Neuronal stem cell (in vitro differentiated cells): Measurements from ENCODE around the gene ARHGAP1.
"Not testable (repeated sequence)": the region's sequence is repeated elsewhere in the genome, so short reads cannot be mapped to it uniquely, and the experiment has no call there.

Experiments
- DNase-seq: peaks from one replicate; pipeline ENCODE4 v3.0.0-alpha.2; 2013; ENCODE audit warnings: low spot score
- H2AFZ ChIP-seq: one replicate; pipeline ENCODE4 v1.6.1; 2013; ENCODE audit warnings: mild to moderate bottlenecking, low read length, inconsistent platforms
- H2AK5ac ChIP-seq: 2 replicates; pipeline ENCODE4 v1.6.1; 2013; ENCODE audit warnings: low read depth, mild to moderate bottlenecking, inconsistent platforms, low read length, moderate library complexity, mixed read lengths
- H2BK120ac ChIP-seq: 2 replicates; pipeline ENCODE4 v1.6.1; 2013; ENCODE audit warnings: low read depth, mild to moderate bottlenecking, inconsistent platforms, low read length, moderate library complexity, mixed read lengths
- H2BK12ac ChIP-seq: one replicate; pipeline ENCODE4 v1.6.1; 2013; ENCODE audit warnings: low read length, inconsistent platforms
- H2BK15ac ChIP-seq: 2 replicates; pipeline ENCODE4 v1.6.1; 2013; ENCODE audit warnings: mild to moderate bottlenecking, low read length, inconsistent platforms, mixed read lengths
- H2BK5ac ChIP-seq: one replicate; pipeline ENCODE4 v1.6.1; 2013; ENCODE audit warnings: inconsistent platforms, mild to moderate bottlenecking, low read length, moderate library complexity
- H3K14ac ChIP-seq: one replicate; pipeline ENCODE4 v1.6.1; 2013; ENCODE audit warnings: low read length, inconsistent platforms
- H3K18ac ChIP-seq: 2 replicates; pipeline ENCODE4 v1.6.1; 2013; ENCODE audit warnings: low read length, inconsistent platforms
- H3K23ac ChIP-seq: 2 replicates; pipeline ENCODE4 v1.6.1; 2013; ENCODE audit warnings: low read depth, mild to moderate bottlenecking, mixed read lengths, low read length, inconsistent platforms; ENCODE audit not compliant: poor library complexity
- H3K27ac ChIP-seq: replicated peaks from 3 replicates; pipeline ENCODE4 v1.5.1; 2013; ENCODE audit warnings: low read length, inconsistent platforms
- H3K27me3 ChIP-seq, 3 experiments: 2 replicates each; pipeline ENCODE4 v1.6.1; 2013; ENCODE audit warnings: low read length in 3 of 3, mild to moderate bottlenecking in 2 of 3, inconsistent platforms in 1 of 3, low read depth in 1 of 3, mixed read lengths in 1 of 3, moderate library complexity in 1 of 3; ENCODE audit not compliant: control insufficient read depth in 3 of 3, insufficient read depth in 3 of 3
- H3K36me3 ChIP-seq, 2 donors: replicated peaks in 1 of 2; 2 replicates each; pipeline ENCODE4 v1.6.1; 2013; ENCODE audit warnings: low read length in 2 of 2; ENCODE audit not compliant: control insufficient read depth in 2 of 2, insufficient read depth in 2 of 2
- H3K4ac ChIP-seq: 2 replicates; pipeline ENCODE4 v1.6.1; 2013; ENCODE audit warnings: inconsistent platforms, mild to moderate bottlenecking, low read length, moderate library complexity
- H3K4me1 ChIP-seq, 2 donors: 1 replicate in 1 of 2; 2 replicates in 1 of 2; pipeline ENCODE4 v1.6.1; 2013; ENCODE audit warnings: low read length in 2 of 2, low read depth in 1 of 2; ENCODE audit not compliant: control insufficient read depth in 2 of 2, insufficient read depth in 1 of 2
- H3K4me2 ChIP-seq: one replicate; pipeline ENCODE4 v1.6.1; 2013; ENCODE audit warnings: mild to moderate bottlenecking, low read length, inconsistent platforms; ENCODE audit not compliant: insufficient read depth, poor library complexity, severe bottlenecking
- H3K4me3 ChIP-seq, 2 donors: 2 replicates each; pipeline ENCODE4 v1.5.1; 2013; ENCODE audit warnings: low read length in 2 of 2, mild to moderate bottlenecking in 2 of 2, inconsistent platforms in 1 of 2, moderate library complexity in 1 of 2
- H3K79me1 ChIP-seq: one replicate; pipeline ENCODE4 v1.6.1; 2013; ENCODE audit warnings: low read depth, mild to moderate bottlenecking, inconsistent platforms, low read length, moderate library complexity
- H3K9ac ChIP-seq: one replicate; pipeline ENCODE4 v1.6.1; 2013; ENCODE audit warnings: mild to moderate bottlenecking, low read depth, low read length, inconsistent platforms; ENCODE audit not compliant: poor library complexity
- H3K9me3 ChIP-seq, 2 donors: replicated peaks in 1 of 2; 2 replicates each; pipeline versions ENCODE3 to v1.6.1; 2013; ENCODE audit warnings: low read length in 2 of 2, mild to moderate bottlenecking in 2 of 2, inconsistent platforms in 1 of 2, low read depth in 1 of 2, mixed read lengths in 1 of 2, moderate library complexity in 1 of 2; ENCODE audit not compliant: control insufficient read depth in 2 of 2, insufficient read depth in 1 of 2
- H4K8ac ChIP-seq: one replicate; pipeline ENCODE4 v1.6.1; 2013; ENCODE audit warnings: low read depth, mild to moderate bottlenecking, inconsistent platforms, low read length, moderate library complexity
- H4K91ac ChIP-seq: one replicate; pipeline ENCODE4 v1.6.1; 2013; ENCODE audit warnings: low read length, low read depth, mild to moderate bottlenecking, inconsistent platforms; ENCODE audit not compliant: poor library complexity
- WGBS, 2 donors: extraction: QIAGEN DNeasy Blood & Tissue Kit; methylation state at CpG; one replicate each; pipeline ENCODE4 v1.1.7; 2013; ENCODE audit warnings: missing lambda C conversion rate in 2 of 2, mixed read lengths in 1 of 2; ENCODE audit not compliant: insufficient read length in 2 of 2, insufficient replicate concordance in 1 of 2; ENCODE audit errors: extremely low coverage in 2 of 2; 5-methylcytosine and 5-hydroxymethylcytosine counted together

ARHGAP1 gene

DNA sequence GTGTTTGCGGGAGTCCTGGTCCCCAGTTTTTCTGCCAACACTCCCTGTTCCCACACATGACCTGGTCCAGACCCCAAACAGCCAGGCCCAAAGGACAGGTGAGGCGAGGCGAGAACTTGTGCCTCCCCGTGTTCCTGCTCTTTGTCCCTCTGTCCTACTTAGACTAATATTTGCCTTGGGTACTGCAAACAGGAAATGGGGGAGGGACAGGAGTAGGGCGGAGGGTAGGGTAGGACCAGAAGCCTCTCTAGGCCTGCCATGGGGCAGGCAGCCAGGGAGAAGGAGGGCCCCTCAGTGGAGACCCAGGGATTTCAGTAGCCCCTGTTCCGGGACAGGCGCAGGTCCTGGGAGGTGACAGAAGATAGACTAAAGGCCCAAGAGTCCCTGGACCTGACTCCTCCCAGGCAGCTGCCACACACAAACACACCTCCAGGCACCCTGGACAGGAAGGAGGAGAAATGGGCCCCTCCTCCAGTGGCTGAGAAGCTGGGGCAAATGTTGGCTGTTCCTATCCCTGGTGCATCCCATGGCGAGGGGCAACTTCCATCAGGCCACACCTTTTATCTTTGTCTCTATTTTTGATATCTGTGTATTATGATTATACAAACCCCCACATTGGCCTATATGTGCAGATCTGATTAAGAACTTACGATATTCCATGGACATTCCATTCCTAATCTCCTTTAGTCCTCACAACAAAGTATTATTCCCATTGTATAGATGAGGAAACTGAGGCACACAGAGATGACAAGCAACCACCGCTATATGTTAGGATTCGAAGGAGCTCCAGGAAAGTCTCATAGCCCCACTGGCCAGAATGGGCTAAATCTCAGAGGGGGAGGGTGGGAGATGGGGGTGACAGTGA is 18.0 kb upstream of the ARHGAP1 start:
- WGBS, 2 donors = no CpG with 5 or more reads among the region's 11 CpGs
- DNase-seq = no peak
- peaks cover 0 to 12% of the 10 kb centered on the region in 2 donors for H3K4me1 ChIP-seq

DNA sequence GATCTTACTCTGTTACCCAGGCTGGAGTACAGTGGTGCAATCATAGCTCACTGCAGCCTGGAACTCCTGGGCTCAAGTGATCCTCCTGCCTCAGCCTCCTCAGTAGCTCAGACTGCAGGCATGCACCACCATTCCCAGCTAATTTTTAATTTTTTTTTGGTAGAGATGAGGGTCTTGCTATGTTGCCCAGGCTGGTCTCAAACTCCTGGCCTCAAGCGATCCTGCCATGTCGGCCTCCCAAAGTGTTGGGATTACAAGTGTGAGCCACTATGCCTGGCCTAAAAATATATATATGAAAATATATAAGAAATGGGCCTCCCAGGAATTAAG is 17.4 kb upstream of the ARHGAP1 start:
- not testable (repeated sequence) for H4K8ac ChIP-seq, H2AK5ac ChIP-seq, H3K4me2 ChIP-seq, H2AFZ ChIP-seq, H3K23ac ChIP-seq, H3K9ac ChIP-seq, H2BK12ac ChIP-seq, H3K9me3 ChIP-seq, H4K91ac ChIP-seq, H3K4me3 ChIP-seq, H3K36me3 ChIP-seq, DNase-seq, H3K27ac ChIP-seq, H3K79me1 ChIP-seq, H3K27me3 ChIP-seq, H3K14ac ChIP-seq, H2BK15ac ChIP-seq, H2BK5ac ChIP-seq, H2BK120ac ChIP-seq, H3K18ac ChIP-seq, H3K4ac ChIP-seq
- H3K4me1 ChIP-seq = peaks cover 0 to 12% of the 10 kb centered on the region in 2 donors
- no CpG with 5 or more reads among the region's 2 CpGs for WGBS, 2 donors

More for the DNA sequence above, 18.0 kb upstream of the ARHGAP1 start:
- Histone ChIP-seq H3K36me3 (no peaks in the 10 kb centered on the region), H3K27me3 (no peaks in the 10 kb centered on the region), H2AFZ (peak overlapping the region; percentile 89), H3K23ac (peak overlapping the region; percentile 20), H3K4me3 (no peak overlapping the region), H2BK5ac (no peak overlapping the region), H2AK5ac (no peak overlapping the region), H4K91ac (no peak overlapping the region), H3K9ac (no peak overlapping the region), H3K14ac (no peak overlapping the region), H2BK12ac (peak overlapping the region; percentile 69), H4K8ac (no peak overlapping the region), H3K18ac (no peak overlapping the region), H3K27ac (no peak overlapping the region), H2BK120ac (no peak overlapping the region), H3K9me3 (peaks cover 0 to 4% of the 10 kb centered on the region in 2 donors), H2BK15ac (no peak overlapping the region), H3K4ac (no peak overlapping the region), H3K79me1 (no peaks in the 10 kb centered on the region), H3K4me2 (no peak overlapping the region)

DNA sequence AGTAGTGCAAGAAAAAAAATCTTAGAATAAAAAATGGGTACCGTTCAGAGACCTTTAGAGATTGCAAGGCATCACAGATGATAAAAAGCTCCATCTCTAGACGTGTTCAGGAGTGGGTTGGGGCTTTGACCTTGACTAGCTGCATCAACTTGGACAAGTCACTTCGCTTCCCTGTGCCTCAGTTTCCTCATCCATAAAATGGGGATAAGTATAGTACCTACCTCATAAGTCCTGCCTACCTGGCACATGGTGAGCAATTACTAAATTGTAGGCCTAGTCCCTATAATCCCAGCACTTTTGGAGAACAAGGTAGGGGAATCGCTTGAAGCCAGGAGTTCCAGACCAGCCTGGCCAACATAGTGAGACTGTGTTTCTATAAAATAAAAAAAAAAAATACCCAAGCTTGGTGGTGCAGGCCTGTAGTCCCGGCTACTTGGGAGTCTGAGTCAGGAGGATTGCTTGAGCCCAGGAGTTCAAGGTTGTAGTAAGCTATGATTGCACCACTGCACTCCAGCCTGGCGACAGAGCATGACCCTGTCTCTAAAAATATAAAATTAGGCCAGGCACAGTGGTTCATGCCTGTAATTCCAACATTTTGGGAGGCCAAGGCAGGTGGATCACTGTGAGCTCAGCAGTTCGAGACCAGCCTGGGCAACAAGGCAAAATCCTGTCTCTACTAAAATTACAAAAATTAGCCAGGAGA is 12.6 kb upstream of the ARHGAP1 start:
- Histone ChIP-seq H3K4me2 (no peak overlapping the region), H3K4me3 (no peak overlapping the region), H3K14ac (no peak overlapping the region), H2BK120ac (no peak overlapping the region), H3K27me3 (no peaks in the 10 kb centered on the region), H3K23ac (no peak overlapping the region), H3K79me1 (no peaks in the 10 kb centered on the region), H2BK12ac (no peak overlapping the region), H2BK5ac (no peak overlapping the region), H3K27ac (no peak overlapping the region), H2AK5ac (no peak overlapping the region), H3K9me3 (peaks cover 0 to 2% of the 10 kb centered on the region in 2 donors), H3K4ac (no peak overlapping the region), H3K9ac (no peak overlapping the region), H3K4me1 (peaks cover 0 to under 1% of the 10 kb centered on the region in 2 donors), H4K8ac (no peak overlapping the region), H2AFZ (no peak overlapping the region), H3K18ac (no peak overlapping the region), H4K91ac (no peak overlapping the region), H2BK15ac (no peak overlapping the region), H3K36me3 (no peaks in the 10 kb centered on the region)
- no CpG with 5 or more reads among the region's 7 CpGs for WGBS, 2 donors
- DNase-seq = no peak

DNA sequence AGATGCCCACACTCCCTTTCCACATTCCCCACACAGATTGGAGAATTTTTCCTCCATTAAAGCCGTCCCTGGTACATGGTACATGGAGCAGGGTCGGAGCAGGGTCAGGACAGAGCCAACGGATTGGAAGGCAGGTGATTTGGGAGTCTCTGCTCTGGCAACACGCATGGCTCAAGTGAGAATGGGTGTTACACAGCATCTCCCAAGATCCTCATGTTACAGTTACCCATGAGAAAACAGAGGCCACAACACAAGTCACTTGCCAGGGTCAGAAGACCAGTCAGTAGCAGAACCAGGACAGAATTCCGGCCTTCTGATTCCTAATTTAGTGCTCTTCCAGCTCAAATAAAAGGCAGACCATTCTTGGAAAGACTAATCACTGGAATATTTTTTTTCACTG is 10.9 kb upstream of the ARHGAP1 start:
- no peak overlapping the region for H3K27ac ChIP-seq
- peak overlapping the region; percentile 41 for H2AFZ ChIP-seq
- H3K4me2 ChIP-seq = no peak overlapping the region
- H3K4me3 ChIP-seq = no peak overlapping the region
- no peak overlapping the region for H2BK5ac ChIP-seq
- no CpG with 5 or more reads among the region's 5 CpGs for WGBS, 2 donors
- no peak overlapping the region for H2BK12ac ChIP-seq
- H2BK15ac ChIP-seq = no peak overlapping the region
- no peak overlapping the region for H2AK5ac ChIP-seq
- H4K91ac ChIP-seq = no peak overlapping the region
- H3K4me1 ChIP-seq = no peaks in the 10 kb centered on the region
- H3K4ac ChIP-seq = no peak overlapping the region
- H3K27me3 ChIP-seq = no peaks in the 10 kb centered on the region
- H2BK120ac ChIP-seq = no peak overlapping the region
- H3K9me3 ChIP-seq = peaks cover 0 to 2% of the 10 kb centered on the region in 2 donors
- H3K18ac ChIP-seq = no peak overlapping the region
- no peak overlapping the region for H4K8ac ChIP-seq
- H3K9ac ChIP-seq = no peak overlapping the region
- H3K36me3 ChIP-seq = peaks cover 5 to 15% of the 10 kb centered on the region in 2 donors
- DNase-seq = no peak
- no peak overlapping the region for H3K23ac ChIP-seq
- H3K14ac ChIP-seq = no peak overlapping the region
- H3K79me1 ChIP-seq = no peaks in the 10 kb centered on the region
